Measurements from ENCODE around the gene DLGAP1.

GRCh38 chr18:3726238-3726951 lies 728.7 kb downstream of the DLGAP1 start:
- TF ChIP-seq, protein P1, sequence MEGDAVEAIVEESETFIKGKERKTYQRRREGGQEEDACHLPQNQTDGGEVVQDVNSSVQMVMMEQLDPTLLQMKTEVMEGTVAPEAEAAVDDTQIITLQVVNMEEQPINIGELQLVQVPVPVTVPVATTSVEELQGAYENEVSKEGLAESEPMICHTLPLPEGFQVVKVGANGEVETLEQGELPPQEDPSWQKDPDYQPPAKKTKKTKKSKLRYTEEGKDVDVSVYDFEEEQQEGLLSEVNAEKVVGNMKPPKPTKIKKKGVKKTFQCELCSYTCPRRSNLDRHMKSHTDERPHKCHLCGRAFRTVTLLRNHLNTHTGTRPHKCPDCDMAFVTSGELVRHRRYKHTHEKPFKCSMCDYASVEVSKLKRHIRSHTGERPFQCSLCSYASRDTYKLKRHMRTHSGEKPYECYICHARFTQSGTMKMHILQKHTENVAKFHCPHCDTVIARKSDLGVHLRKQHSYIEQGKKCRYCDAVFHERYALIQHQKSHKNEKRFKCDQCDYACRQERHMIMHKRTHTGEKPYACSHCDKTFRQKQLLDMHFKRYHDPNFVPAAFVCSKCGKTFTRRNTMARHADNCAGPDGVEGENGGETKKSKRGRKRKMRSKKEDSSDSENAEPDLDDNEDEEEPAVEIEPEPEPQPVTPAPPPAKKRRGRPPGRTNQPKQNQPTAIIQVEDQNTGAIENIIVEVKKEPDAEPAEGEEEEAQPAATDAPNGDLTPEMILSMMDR (IDR thresholded peaks at IDR 0.05 in 2 of 3, conservative IDR thresholded peaks at IDR 0.05 in 1 of 3; ENCODE audit: borderline replicate concordance in 1 of 3, insufficient read depth in 1 of 3, low read depth in 2 of 3, low read length in 2 of 3) = no peak
- TF ChIP-seq EZH2 (IDR thresholded peaks at IDR 0.05) (no peak), TCF7L2 (IDR thresholded peaks at IDR 0.05; ENCODE audit: borderline replicate concordance, extremely low read depth, insufficient read depth, insufficient read length) (no peak)
- TF ChIP-seq, protein P2, sequence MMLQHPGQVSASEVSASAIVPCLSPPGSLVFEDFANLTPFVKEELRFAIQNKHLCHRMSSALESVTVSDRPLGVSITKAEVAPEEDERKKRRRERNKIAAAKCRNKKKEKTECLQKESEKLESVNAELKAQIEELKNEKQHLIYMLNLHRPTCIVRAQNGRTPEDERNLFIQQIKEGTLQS (IDR thresholded peaks at IDR 0.05) = no peak

All from HCT116 (cell line).